ENCODE measurements around the gene MT1B. TPM values are rescaled to one million over a fixed set of nuclear protein-coding genes. Genes with fewer than 3 reads are reported as not detected.

The MT1B gene
- total RNA-seq, 4 donors from 2014 or later = not detected

DNA sequence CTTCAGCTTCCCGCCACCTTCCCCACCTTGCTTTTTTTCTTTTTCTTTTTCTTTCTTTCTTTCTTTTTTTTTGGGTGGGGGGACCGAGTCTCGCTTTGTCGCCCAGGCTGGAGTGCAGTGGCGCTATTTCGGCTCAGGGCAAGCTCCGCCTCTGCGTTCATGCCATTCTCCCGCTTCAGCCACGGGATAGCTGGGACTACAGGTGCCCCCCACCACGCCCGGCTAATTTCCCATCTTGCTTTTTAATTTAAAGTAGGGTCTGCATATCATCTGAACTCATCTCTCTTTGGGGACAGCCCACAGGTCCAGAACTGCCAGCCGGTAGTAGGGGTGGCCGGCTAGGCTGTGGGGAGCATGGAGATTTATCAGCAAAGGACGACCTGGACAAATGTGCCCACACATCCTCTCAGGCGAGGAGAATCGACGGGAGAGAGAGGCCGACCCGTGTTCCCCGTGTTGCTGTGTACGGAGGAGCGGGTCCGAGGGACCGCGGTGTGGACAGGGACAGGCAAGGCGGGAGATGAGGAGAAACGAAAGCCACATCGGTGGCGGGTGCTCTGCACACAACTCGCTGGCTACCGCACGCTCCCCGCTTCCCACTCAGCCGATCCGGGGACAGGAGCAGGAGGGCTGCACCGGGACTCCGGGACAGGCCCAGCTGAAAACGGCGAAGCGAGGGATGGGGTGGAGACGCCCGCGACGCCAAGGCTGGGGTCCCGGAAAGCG, 16.8 kb upstream of the MT1B start:
- Histone ChIP-seq H3K4me3 (peak overlapping the region; percentile 36), H3K4me1 (peaks cover 44% of the 10 kb centered on the region), H3K27ac (no peak overlapping the region), H3K9me3 (no peaks in the 10 kb centered on the region), H3K36me3 (no peaks in the 10 kb centered on the region), H3K27me3 (peaks cover 42% of the 10 kb centered on the region)
- WGBS = 72% methylated on average over 46 of the region's 47 CpGs
- no peak for DNase-seq (ENCODE audit: low spot score in 2 of 2)
- TF ChIP-seq EP300 (IDR thresholded peaks at IDR 0.05) (no peak), POLR2AphosphoS5 (IDR thresholded peaks at IDR 0.05) (no peak)
- TF ChIP-seq, protein P1, sequence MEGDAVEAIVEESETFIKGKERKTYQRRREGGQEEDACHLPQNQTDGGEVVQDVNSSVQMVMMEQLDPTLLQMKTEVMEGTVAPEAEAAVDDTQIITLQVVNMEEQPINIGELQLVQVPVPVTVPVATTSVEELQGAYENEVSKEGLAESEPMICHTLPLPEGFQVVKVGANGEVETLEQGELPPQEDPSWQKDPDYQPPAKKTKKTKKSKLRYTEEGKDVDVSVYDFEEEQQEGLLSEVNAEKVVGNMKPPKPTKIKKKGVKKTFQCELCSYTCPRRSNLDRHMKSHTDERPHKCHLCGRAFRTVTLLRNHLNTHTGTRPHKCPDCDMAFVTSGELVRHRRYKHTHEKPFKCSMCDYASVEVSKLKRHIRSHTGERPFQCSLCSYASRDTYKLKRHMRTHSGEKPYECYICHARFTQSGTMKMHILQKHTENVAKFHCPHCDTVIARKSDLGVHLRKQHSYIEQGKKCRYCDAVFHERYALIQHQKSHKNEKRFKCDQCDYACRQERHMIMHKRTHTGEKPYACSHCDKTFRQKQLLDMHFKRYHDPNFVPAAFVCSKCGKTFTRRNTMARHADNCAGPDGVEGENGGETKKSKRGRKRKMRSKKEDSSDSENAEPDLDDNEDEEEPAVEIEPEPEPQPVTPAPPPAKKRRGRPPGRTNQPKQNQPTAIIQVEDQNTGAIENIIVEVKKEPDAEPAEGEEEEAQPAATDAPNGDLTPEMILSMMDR (IDR thresholded peaks at IDR 0.05) = no peak

DNA sequence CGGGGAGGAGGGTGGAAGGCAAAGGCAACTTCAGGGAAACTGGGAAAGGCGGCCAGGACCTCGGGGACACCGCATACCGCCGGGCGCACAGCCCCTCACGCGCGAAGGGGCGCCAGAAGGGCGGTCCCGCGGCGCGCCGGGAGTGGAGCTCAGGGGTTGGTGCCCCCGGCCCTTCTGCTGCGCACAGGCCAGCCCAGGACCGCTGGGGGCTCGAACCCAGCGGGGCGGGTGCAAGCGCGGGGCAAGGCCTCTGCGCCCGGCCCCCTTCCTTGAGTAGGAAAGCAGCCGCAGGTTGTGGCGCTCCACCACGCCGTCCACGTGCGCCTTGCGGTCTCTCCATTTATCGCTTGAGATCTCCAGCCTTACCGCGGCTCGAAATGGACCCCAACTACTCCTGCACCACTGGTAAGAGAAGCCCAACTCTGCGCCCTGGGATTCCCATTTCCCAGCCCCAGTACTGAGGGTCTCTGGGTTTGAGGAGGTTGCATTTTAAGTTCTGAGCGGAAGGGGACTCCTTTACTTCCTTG, 16.2 kb upstream of the MT1B start:
- Histone ChIP-seq H3K9me3 (no peaks in the 10 kb centered on the region), H3K27ac (no peak overlapping the region), H3K27me3 (peaks cover 42% of the 10 kb centered on the region), H3K4me1 (peaks cover 44% of the 10 kb centered on the region), H3K36me3 (no peaks in the 10 kb centered on the region), H3K4me3 (peak overlapping the region; percentile 36)
- TF ChIP-seq, protein P1 (IDR thresholded peaks at IDR 0.05) = no peak
- TF ChIP-seq POLR2AphosphoS5 (IDR thresholded peaks at IDR 0.05) = no peak
- 66% methylated on average over 34 of the region's 40 CpGs for WGBS
- no peak for DNase-seq (ENCODE audit: low spot score in 2 of 2)

DNA sequence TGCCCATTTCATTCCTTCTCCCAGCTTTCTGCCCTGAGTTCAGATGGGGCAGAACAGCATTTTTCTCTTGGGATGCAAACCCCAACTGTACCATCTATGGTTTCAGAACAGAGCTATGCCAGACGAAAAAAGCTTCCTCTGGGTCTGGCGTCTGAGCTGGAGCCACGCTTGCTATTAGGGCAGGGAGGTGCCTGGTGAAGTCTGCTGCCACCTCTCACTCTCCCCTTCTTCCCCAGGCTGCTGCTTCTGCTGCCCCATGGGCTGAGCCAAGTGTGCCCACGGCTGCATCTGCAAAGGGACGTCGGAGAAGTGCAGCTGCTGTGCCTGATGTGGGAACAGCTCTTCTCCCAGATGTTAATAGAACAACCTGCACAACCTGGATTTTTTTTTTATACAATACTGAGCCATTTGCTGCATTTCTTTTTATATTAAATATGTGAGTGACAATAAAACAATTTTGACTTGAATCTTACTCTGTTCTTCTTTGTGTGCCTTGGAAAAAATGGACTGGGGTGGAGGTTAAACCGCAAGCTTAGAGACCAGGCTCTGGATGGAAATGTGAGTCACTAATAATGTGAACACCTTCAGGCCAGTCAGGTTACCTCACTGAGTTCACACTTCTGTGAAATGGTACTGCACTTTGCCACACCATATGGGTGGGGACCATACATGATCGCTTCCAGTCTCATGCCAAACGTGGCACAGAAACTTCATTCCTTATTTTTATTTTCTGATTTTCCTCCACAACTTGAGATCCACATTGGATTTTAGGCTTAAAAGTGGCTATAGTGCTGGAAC, 14.9 kb upstream of the MT1B start:
- no peaks in the 10 kb centered on the region for H3K36me3 ChIP-seq
- peaks cover 41% of the 10 kb centered on the region for H3K4me1 ChIP-seq
- H3K4me3 ChIP-seq = no peak overlapping the region
- TF ChIP-seq, protein P1 (IDR thresholded peaks at IDR 0.05) = no peak
- TF ChIP-seq POLR2AphosphoS5 (IDR thresholded peaks at IDR 0.05) (no peak), EP300 (IDR thresholded peaks at IDR 0.05) (no peak), POLR2A (IDR thresholded peaks at IDR 0.05) (no peak)
- no peak overlapping the region for H3K27ac ChIP-seq
- no peak for DNase-seq (ENCODE audit: low spot score in 2 of 2)
- H3K27me3 ChIP-seq = peaks cover 42% of the 10 kb centered on the region
- WGBS = 72% methylated on average over 7 of the region's 9 CpGs
- H3K9me3 ChIP-seq = no peaks in the 10 kb centered on the region

GRCh38 chr16:56637814-56638750, 13.6 kb upstream of the MT1B start, which contains the start of gene MT1A:
TSS of gene MT1A (plus strand) at chr16:56638666. CDS start at chr16:56638739, 73 bp downstream.
- DNase-seq (ENCODE audit: low spot score in 2 of 2) = peak; percentile 88 to 91
- Histone ChIP-seq H3K27ac (peak within 1 kb of the TSS; percentile 74), H3K9me3 (no peaks in the 10 kb centered on the region), H3K4me1 (peaks cover 34% of the 10 kb centered on the region), H3K36me3 (no peaks in the 10 kb centered on the region), H3K4me3 (peak within 1 kb of the TSS; percentile 47), H3K27me3 (peaks cover 42% of the 10 kb centered on the region)
- TF ChIP-seq, protein P1 (IDR thresholded peaks at IDR 0.05) = no peak
- no peak for TF ChIP-seq EP300 (IDR thresholded peaks at IDR 0.05)
- peak in 1 of 2 donors; percentile 63 for TF ChIP-seq POLR2A (IDR thresholded peaks at IDR 0.05)
- peak in 1 of 3 donors; percentile 66 for TF ChIP-seq POLR2AphosphoS5 (IDR thresholded peaks at IDR 0.05)
- WGBS = 30% methylated on average over 39 of the region's 68 CpGs
